Type B pancreatic cell (in vitro differentiated cells): ENCODE data around the gene CCNQ. TPM values are rescaled to one million over a fixed set of nuclear protein-coding genes. Genes with fewer than 3 reads are reported as not detected.
"Not testable (repeated sequence)": the region's sequence is repeated elsewhere in the genome, so short reads cannot be mapped to it uniquely, and the experiment has no call there.

Experiments
- DNase-seq: peaks from one replicate; pipeline ENCODE4 v3.0.0; 2021; ENCODE audit warnings: mixed read lengths; ENCODE audit not compliant: unreplicated experiment; ENCODE audit errors: extremely low spot score
- H3K27ac Mint-ChIP-seq: 2 replicates; pipeline ENCODE4 v1.8.0; 2021; ENCODE audit warnings: mild to moderate bottlenecking, mixed read lengths
- H3K27me3 Mint-ChIP-seq: 2 replicates; pipeline ENCODE4 v1.8.0; 2021; ENCODE audit warnings: mixed read lengths
- H3K36me3 Mint-ChIP-seq: 2 replicates; pipeline ENCODE4 v1.8.0; 2021; ENCODE audit warnings: mixed read lengths
- H3K4me1 Mint-ChIP-seq: one replicate; pipeline ENCODE4 v1.8.0; 2021; ENCODE audit warnings: mixed read lengths; ENCODE audit not compliant: unreplicated experiment
- H3K4me3 Mint-ChIP-seq: 2 replicates; pipeline ENCODE4 v1.8.0; 2021; ENCODE audit warnings: mild to moderate bottlenecking, mixed read lengths
- H3K9me3 Mint-ChIP-seq: 2 replicates; pipeline ENCODE4 v1.8.0; 2021; ENCODE audit warnings: mixed read lengths
- total RNA-seq: library from RNA; stranded (reverse); gene quantifications from 2 replicates; pipeline ENCODE4 v1.2.1, GENCODE V29; 2021; ENCODE audit warnings: low replicate concordance
- TF ChIP-seq, protein P1 (sequence below): fragments of 200-600 bp; sonication (generic); conservative IDR thresholded peaks from 2 replicates; pipeline ENCODE4 v1.5.0; 2021; ENCODE audit warnings: antibody characterized with exemption, mild to moderate bottlenecking

CCNQ gene
- total RNA-seq, 1 donor from 2014 or later: 19.0 TPM

GRCh38 chrX:153610836-153611213, 11.9 kb upstream of the CCNQ start:
- Mint-ChIP-seq H3K9me3 (no peaks in the 10 kb centered on the region), H3K4me1 (no peaks in the 10 kb centered on the region), H3K36me3 (no peaks in the 10 kb centered on the region), H3K4me3 (peak overlapping the region; percentile 84), H3K27me3 (peaks cover 31% of the 10 kb centered on the region), H3K27ac (no peak overlapping the region)
- no peak for DNase-seq
- TF ChIP-seq, protein P1, sequence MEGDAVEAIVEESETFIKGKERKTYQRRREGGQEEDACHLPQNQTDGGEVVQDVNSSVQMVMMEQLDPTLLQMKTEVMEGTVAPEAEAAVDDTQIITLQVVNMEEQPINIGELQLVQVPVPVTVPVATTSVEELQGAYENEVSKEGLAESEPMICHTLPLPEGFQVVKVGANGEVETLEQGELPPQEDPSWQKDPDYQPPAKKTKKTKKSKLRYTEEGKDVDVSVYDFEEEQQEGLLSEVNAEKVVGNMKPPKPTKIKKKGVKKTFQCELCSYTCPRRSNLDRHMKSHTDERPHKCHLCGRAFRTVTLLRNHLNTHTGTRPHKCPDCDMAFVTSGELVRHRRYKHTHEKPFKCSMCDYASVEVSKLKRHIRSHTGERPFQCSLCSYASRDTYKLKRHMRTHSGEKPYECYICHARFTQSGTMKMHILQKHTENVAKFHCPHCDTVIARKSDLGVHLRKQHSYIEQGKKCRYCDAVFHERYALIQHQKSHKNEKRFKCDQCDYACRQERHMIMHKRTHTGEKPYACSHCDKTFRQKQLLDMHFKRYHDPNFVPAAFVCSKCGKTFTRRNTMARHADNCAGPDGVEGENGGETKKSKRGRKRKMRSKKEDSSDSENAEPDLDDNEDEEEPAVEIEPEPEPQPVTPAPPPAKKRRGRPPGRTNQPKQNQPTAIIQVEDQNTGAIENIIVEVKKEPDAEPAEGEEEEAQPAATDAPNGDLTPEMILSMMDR: no peak

DNA sequence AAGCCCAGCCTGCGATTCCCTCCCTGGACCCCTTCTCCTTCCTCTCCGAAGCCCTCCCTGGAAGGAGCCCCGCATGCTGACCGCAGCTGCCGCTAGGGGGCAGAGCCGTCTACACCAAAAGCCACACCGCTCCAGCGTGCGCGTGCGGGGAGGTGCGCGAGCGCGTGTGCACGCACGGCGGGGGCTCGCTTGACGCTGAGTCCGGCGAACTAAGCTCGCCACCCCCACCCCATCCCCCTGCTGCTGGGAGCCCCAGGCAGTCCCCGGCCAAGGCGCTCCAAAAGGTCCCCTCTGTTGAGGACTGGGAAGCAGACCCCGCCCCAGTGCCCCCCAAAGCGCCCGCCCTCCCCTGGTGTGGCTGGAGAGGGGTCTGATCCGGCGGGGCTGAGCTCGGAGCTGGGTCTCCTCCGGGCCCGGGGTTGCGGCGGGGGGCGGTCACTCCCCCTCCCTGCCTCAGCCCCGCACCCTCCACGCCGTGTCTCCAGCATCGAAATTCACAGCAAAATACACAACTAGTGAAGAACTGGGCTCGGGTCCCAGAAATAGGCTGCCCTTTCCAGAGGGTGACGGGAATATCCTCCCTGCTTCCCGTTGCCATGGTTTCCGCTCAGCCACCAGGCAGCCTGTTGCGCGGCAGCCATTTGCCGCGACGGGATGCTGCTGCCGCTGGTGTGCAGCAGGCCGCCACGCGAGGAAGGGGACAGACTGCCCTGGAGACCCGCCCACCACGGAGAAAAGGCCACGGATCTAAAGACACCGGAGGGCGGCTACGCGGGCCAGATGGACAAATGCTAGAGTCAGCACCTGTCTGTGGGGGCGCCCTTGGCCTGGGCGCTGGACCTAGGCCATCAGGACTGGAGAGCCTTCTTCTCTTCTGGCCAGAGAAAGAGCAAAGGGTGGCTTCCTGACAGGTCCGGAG, 11.2 kb upstream of the CCNQ start:
- Mint-ChIP-seq H3K36me3 (no peaks in the 10 kb centered on the region), H3K27ac (no peak overlapping the region), H3K27me3 (peaks cover 24% of the 10 kb centered on the region), H3K4me3 (peak overlapping the region; percentile 84), H3K4me1 (no peaks in the 10 kb centered on the region), H3K9me3 (no peaks in the 10 kb centered on the region)
- TF ChIP-seq, protein P1: peak; percentile 86
- DNase-seq: peak; percentile 87

- no peak overlapping the region for H3K27ac Mint-ChIP-seq
- TF ChIP-seq, protein P1: no peak
- H3K27me3 Mint-ChIP-seq: peaks cover 17% of the 10 kb centered on the region
- H3K9me3 Mint-ChIP-seq: no peaks in the 10 kb centered on the region
- H3K4me1 Mint-ChIP-seq: no peaks in the 10 kb centered on the region
- DNase-seq: no peak
- H3K4me3 Mint-ChIP-seq: peak overlapping the region; percentile 11
- H3K36me3 Mint-ChIP-seq: no peaks in the 10 kb centered on the region
Measured at GRCh38 chrX:153608806-153609205, 9.9 kb upstream of the CCNQ start.

- Mint-ChIP-seq H3K4me1 (no peaks in the 10 kb centered on the region), H3K27me3 (peaks cover 13% of the 10 kb centered on the region), H3K36me3 (no peaks in the 10 kb centered on the region), H3K27ac (no peak overlapping the region), H3K9me3 (no peaks in the 10 kb centered on the region), H3K4me3 (peak overlapping the region; percentile 11)
- TF ChIP-seq, protein P1: no peak
- no peak for DNase-seq
Measured at GRCh38 chrX:153608376-153608775, 9.4 kb upstream of the CCNQ start.

GRCh38 chrX:153606503-153606902, 7.6 kb upstream of the CCNQ start:
- Mint-ChIP-seq H3K4me1 (no peaks in the 10 kb centered on the region), H3K27ac (no peak overlapping the region), H3K36me3 (no peaks in the 10 kb centered on the region), H3K9me3 (no peaks in the 10 kb centered on the region), H3K27me3 (peaks cover 10% of the 10 kb centered on the region), H3K4me3 (no peak overlapping the region)
- no peak for DNase-seq
- TF ChIP-seq, protein P1: no peak

DNA sequence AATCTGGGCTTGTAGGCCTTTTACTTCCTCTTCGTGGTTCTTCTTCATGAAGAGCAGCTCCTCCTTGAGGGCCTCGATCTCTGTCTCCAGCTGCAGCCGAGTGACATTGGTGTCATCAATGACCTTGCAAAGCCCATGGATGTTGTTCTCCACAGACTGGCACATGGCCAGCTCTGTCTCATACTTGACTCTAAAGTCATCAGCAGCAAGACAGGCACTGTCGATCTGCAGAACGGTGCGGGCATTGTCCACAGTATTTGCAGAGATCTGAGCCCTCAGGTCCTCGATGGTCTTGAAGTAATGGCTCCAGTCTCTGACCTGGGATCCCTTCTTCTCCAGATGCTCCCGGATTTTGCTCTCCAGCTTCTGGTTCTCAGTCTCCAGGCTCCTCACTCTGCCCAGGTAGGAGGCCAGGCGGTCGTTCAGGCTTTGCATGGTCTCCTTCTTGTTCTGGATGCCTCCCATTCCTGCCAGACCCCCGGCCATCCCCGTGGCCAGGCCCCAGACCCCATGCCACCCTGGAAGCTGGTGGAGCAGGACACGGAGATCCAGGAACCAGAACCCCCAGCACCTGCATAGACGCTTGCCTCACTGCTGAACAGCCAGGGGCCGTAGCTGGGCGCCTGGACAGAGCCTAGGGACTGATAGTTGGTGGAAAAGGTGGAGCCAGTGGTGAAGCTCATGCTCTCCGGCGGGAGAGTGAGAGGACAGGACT, 5.9 kb upstream of the CCNQ start:
- H3K27ac Mint-ChIP-seq, DNase-seq, H3K36me3 Mint-ChIP-seq, H3K4me1 Mint-ChIP-seq, H3K9me3 Mint-ChIP-seq, H3K4me3 Mint-ChIP-seq: not testable (repeated sequence)
- H3K27me3 Mint-ChIP-seq: peaks cover 10% of the 10 kb centered on the region
